ENCODE measurements around the gene PXK. TPM values are rescaled to one million over a fixed set of nuclear protein-coding genes. Genes with fewer than 3 reads are reported as not detected.

The PXK gene
- total and polyA plus RNA-seq, 4 donors = 6.0 to 15.9 (median 12.6) TPM

DNA sequence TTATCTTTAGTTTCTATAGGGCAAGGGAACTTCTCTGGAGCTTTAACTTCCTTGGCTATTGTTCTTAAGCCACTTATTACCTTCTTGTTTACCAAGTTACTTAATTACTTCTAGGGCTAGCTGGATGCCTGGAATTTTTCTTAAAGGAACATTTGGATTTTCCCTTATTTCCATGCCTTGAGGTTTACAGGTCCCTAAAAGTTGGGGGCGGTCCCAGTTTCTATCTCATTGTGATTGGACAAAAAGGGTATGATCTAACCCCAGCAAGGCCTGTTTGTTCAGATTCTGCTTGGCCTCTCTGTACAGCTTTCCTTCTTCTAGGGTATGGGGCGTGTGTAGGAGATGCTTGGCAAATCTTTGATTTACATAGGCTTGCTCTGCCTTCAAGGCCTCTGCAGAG is 83.5 kb downstream of the PXK start:
- Histone ChIP-seq H3K4me3 (ENCODE audit: low read depth in 1 of 3, low read length in 3 of 3) (no peak overlapping the region), H3K27ac (ENCODE audit: low read depth in 1 of 2, low read length in 2 of 2) (no peak overlapping the region), H3K27me3 (ENCODE audit: control insufficient read depth in 4 of 4, insufficient read depth in 4 of 4, low read length in 3 of 4) (no peaks in the 10 kb centered on the region), H3K9ac (ENCODE audit: low read depth in 1 of 2, low read length in 2 of 2) (no peak overlapping the region), H3K9me3 (ENCODE audit: control insufficient read depth in 4 of 4, low read length in 3 of 4) (no peaks in the 10 kb centered on the region), H3K36me3 (ENCODE audit: control insufficient read depth in 4 of 4, insufficient read depth in 3 of 4, low read depth in 1 of 4, low read length in 3 of 4) (peaks cover 0 to 18% (median 1%) of the 10 kb centered on the region in 4 donors), H3K4me1 (ENCODE audit: control insufficient read depth in 4 of 4, insufficient read depth in 4 of 4, low read length in 3 of 4) (peaks cover 3 to 19% (median 7%) of the 10 kb centered on the region in 4 donors)
- TF ChIP-seq EGR1 (IDR thresholded peaks at IDR 0.05; ENCODE audit: low read depth in 2 of 2) = no peak
- no peak for TF ChIP-seq ZBTB33 (IDR thresholded peaks at IDR 0.05)
- no peak for TF ChIP-seq REST (IDR thresholded peaks at IDR 0.05)
- TF ChIP-seq HNF4G (IDR thresholded peaks at IDR 0.05) = no peak
- no peak for TF ChIP-seq NR2F2 (IDR thresholded peaks at IDR 0.05)
- no peak for TF ChIP-seq TAF1 (conservative IDR thresholded peaks at IDR 0.05)
- no peak for TF ChIP-seq ATF3 (IDR thresholded peaks at IDR 0.05)
- TF ChIP-seq FOXA2 (IDR thresholded peaks at IDR 0.05) = no peak
- no peak for TF ChIP-seq RAD21 (IDR thresholded peaks at IDR 0.05)
- TF ChIP-seq FOXA1 (IDR thresholded peaks at IDR 0.05) = no peak
- no peak for TF ChIP-seq MAX (IDR thresholded peaks at IDR 0.05)
- WGBS = 95% methylated on average over 2 of the region's 2 CpGs
- DNase-seq (ENCODE audit: low spot score) = no peak

- peaks cover 3 to 19% (median 7%) of the 10 kb centered on the region in 4 donors for H3K4me1 ChIP-seq (ENCODE audit: control insufficient read depth in 4 of 4, insufficient read depth in 4 of 4, low read length in 3 of 4)
- H3K4me3 ChIP-seq (ENCODE audit: low read depth in 1 of 3, low read length in 3 of 3) = no peak overlapping the region
- DNase-seq (ENCODE audit: low spot score) = no peak
- no peaks in the 10 kb centered on the region for H3K9me3 ChIP-seq (ENCODE audit: control insufficient read depth in 4 of 4, low read length in 3 of 4)
- TF ChIP-seq FOXA1 (IDR thresholded peaks at IDR 0.05) (no peak), RAD21 (IDR thresholded peaks at IDR 0.05) (peak in 1 of 2 donors; percentile 29), TAF1 (conservative IDR thresholded peaks at IDR 0.05) (no peak), HNF4A (conservative IDR thresholded peaks at IDR 0.05) (peak; percentile 63 to 69), SP1 (IDR thresholded peaks at IDR 0.05) (peak; percentile 34), RXRA (IDR thresholded peaks at IDR 0.05) (peak; percentile 8 to 34)
- no peak overlapping the region for H3K9ac ChIP-seq (ENCODE audit: low read depth in 1 of 2, low read length in 2 of 2)
- H3K27me3 ChIP-seq (ENCODE audit: control insufficient read depth in 4 of 4, insufficient read depth in 4 of 4, low read length in 3 of 4) = no peaks in the 10 kb centered on the region
- H3K36me3 ChIP-seq (ENCODE audit: control insufficient read depth in 4 of 4, insufficient read depth in 3 of 4, low read depth in 1 of 4, low read length in 3 of 4) = peaks cover 0 to 12% (median under 1%) of the 10 kb centered on the region in 4 donors
- WGBS = 37% methylated on average over 2 of the region's 2 CpGs
- no peak overlapping the region for H3K27ac ChIP-seq (ENCODE audit: low read depth in 1 of 2, low read length in 2 of 2)
Observed at GRCh38 chr3:58417075-58417474, 84.4 kb downstream of the PXK start.
